HepG2 (cell line): ENCODE data around the gene CYP4F2.

ENCODE experiments used
- CTCF ChIP-seq: sonication (generic); formaldehyde crosslinking; IDR thresholded peaks from 2 replicates; pipeline ENCODE4 v1.5.0; 2020; ENCODE audit warnings: mild to moderate bottlenecking, missing genetic modification reagents, moderate library complexity
- KIAA2018 ChIP-seq: sonication (generic); formaldehyde crosslinking; IDR thresholded peaks from 2 replicates; pipeline ENCODE4 v1.5.0; 2020; ENCODE audit warnings: mild to moderate bottlenecking, missing genetic modification reagents, borderline replicate concordance
- MAX ChIP-seq: IDR thresholded peaks from 2 replicates; pipeline ENCODE4 v1.6.1; 2012; ENCODE audit warnings: inconsistent platforms
- PBX3 ChIP-seq: sonication (generic); formaldehyde crosslinking; IDR thresholded peaks from 2 replicates; pipeline ENCODE4 v1.8.1; 2023; ENCODE audit warnings: missing genetic modification reagents, inconsistent platforms, borderline replicate concordance
- ZFP36 ChIP-seq: fragments of 150-350 bp; IDR thresholded peaks from 2 replicates; pipeline ENCODE4 v1.6.1; 2018; ENCODE audit warnings: borderline replicate concordance, low read length, low read depth; ENCODE audit not compliant: partially characterized antibody
- ZNF576 ChIP-seq: sonication (generic); formaldehyde crosslinking; IDR thresholded peaks from 2 replicates; pipeline ENCODE4 v1.4.0; 2020; ENCODE audit warnings: mild to moderate bottlenecking, missing genetic modification reagents

- TF ChIP-seq MAX (0 out of 2 replicates have a peak, but pooled peaks have one; percentile 8), ZNF576 (no peak), ZFP36 (no peak), CTCF (no peak), KIAA2018 (CRISPR knock-in tag) (no peak), PBX3 (no peak)
Observed at GRCh38 chr19:15934332-15935078, 36.6 kb upstream of the CYP4F2 start, which contains the start of gene CYP4F11.
